NT2/D1 (cell line): ENCODE data around the gene RPS6KC1.

Source experiments
- SUZ12 ChIP-seq: IDR thresholded peaks from 2 replicates; pipeline ENCODE4 v1.6.1; 2011; ENCODE audit not compliant: insufficient read length, insufficient read depth; ENCODE audit errors: extremely low read depth
- YY1 ChIP-seq: IDR thresholded peaks from 2 replicates; pipeline ENCODE4 v1.6.1; 2011; ENCODE audit not compliant: insufficient read length, insufficient read depth
- ZNF274 ChIP-seq: IDR thresholded peaks from 2 replicates; pipeline ENCODE4 v1.6.1; 2011; ENCODE audit warnings: mild to moderate bottlenecking, low read depth, low read length

GRCh38 chr1:213231795-213232231 is 180.8 kb downstream of the RPS6KC1 start:
- TF ChIP-seq ZNF274, result no peak
- TF ChIP-seq SUZ12, result no peak
- TF ChIP-seq YY1, result no peak
